Measurements from ENCODE around the gene RASSF3.

- TF ChIP-seq EP300 (IDR thresholded peaks at IDR 0.05) (no peak), CTCF (IDR thresholded peaks at IDR 0.05) (no peak), POLR2A (IDR thresholded peaks at IDR 0.05) (no peak)
Measured at GRCh38 chr12:64736771-64737170, 126.5 kb downstream of the RASSF3 start.
